Panc1 (cell line): ENCODE data around the gene OR6C76. TPM values are rescaled to one million over a fixed set of nuclear protein-coding genes. Genes with fewer than 3 reads are reported as not detected.

Experiments
- ATAC-seq: fragments of 200-7000 bp; cut with Tn5 transposase; 2 replicates; pipeline ENCODE4 v1.9.1; 2020; ENCODE audit warnings: mild to moderate bottlenecking, moderate library complexity
- BruUV-seq: library from RNA; stranded (reverse); fragments of 400-500 nt; replicated peaks from 2 replicates; lab custom pipeline; 2021; lab: Mats Ljungman, UMichigan
- CTCF ChIA-PET: fragments of 300-600 bp; sonication (Branson Sonifier 250); formaldehyde crosslinking; loops from one replicate; lab custom pipeline; 2022; ENCODE audit warnings: antibody characterized with exemption; lab: Charles Lee
- POLR2A ChIA-PET: fragments of 300-600 bp; sonication (Branson Sonifier 250); formaldehyde crosslinking; loops from one replicate; lab custom pipeline; 2022; ENCODE audit warnings: antibody characterized with exemption; lab: Charles Lee
- DNase-seq: peaks from one replicate; pipeline ENCODE4 v3.0.0-alpha.2; 2010; ENCODE audit warnings: low read depth, low spot score
- H3K27ac ChIP-seq: 2 replicates; pipeline ENCODE4 v1.5.1; 2011; ENCODE audit warnings: mild to moderate bottlenecking, low read length, inconsistent platforms
- H3K27me3 ChIP-seq: fragments of 200-500 bp; sonication (Bioruptor generic); 2 replicates; pipeline ENCODE4 v1.6.0; 2014; ENCODE audit warnings: low read length, inconsistent platforms; ENCODE audit not compliant: control insufficient read depth, insufficient read depth
- H3K36me3 ChIP-seq: fragments of 200-500 bp; sonication (Bioruptor generic); 2 replicates; pipeline ENCODE4 v1.5.1; 2014; ENCODE audit warnings: inconsistent platforms, mild to moderate bottlenecking, low read length, moderate library complexity; ENCODE audit not compliant: control insufficient read depth, insufficient read depth
- H3K4me1 ChIP-seq: 2 replicates; pipeline ENCODE4 v1.5.1; 2011; ENCODE audit warnings: inconsistent platforms, mild to moderate bottlenecking, low read length, moderate library complexity; ENCODE audit not compliant: control insufficient read depth, insufficient read depth
- H3K4me3 ChIP-seq, 2 experiments: 2 replicates each; pipeline ENCODE4 v1.5.1; 2011 to 2012; ENCODE audit warnings: low read depth in 2 of 2, low read length in 2 of 2, mild to moderate bottlenecking in 2 of 2, inconsistent platforms in 1 of 2, moderate library complexity in 1 of 2
- H3K9me3 ChIP-seq: fragments of 200-500 bp; sonication (Bioruptor generic); 2 replicates; pipeline ENCODE4 v1.5.1; 2014; ENCODE audit warnings: low read depth, mild to moderate bottlenecking, inconsistent platforms, low read length, moderate library complexity; ENCODE audit not compliant: control insufficient read depth, insufficient read depth
- CTCF ChIP-seq: fragments of 450-650 bp; IDR thresholded peaks from 2 replicates; pipeline ENCODE4 v1.5.1; 2017; ENCODE audit warnings: mild to moderate bottlenecking
- POLR2AphosphoS5 ChIP-seq: IDR thresholded peaks from 2 replicates; pipeline ENCODE4 v1.6.1; 2012; ENCODE audit warnings: mild to moderate bottlenecking, low read depth, low read length, moderate library complexity
- REST ChIP-seq, 2 experiments: IDR thresholded peaks; 2 replicates each; pipeline ENCODE4 v1.6.1; 2011 to 2012; ENCODE audit warnings: low read depth in 2 of 2, control low read depth in 1 of 2, low read length in 1 of 2, mild to moderate bottlenecking in 1 of 2, moderate library complexity in 1 of 2; ENCODE audit not compliant: insufficient read depth in 1 of 2
- SIN3A ChIP-seq: IDR thresholded peaks from 2 replicates; pipeline ENCODE4 v1.6.1; 2012; ENCODE audit warnings: low read depth, mild to moderate bottlenecking, low read length, moderate library complexity, borderline replicate concordance; ENCODE audit not compliant: insufficient read depth
- TCF7L2 ChIP-seq: IDR thresholded peaks from 2 replicates; pipeline ENCODE4 v1.6.1; 2011; ENCODE audit warnings: mild to moderate bottlenecking, low read depth, low read length, inconsistent platforms
- in situ Hi-C: cut with HindIII; loops from 2 replicates; pipeline ENCODE4 v1.10.0; 2016; ENCODE audit warnings: low sequenced_read_pairs, low pct_unique_long_range_greater_than_20kb
- intact Hi-C: fragments of 100-400 bp; cut with micrococcal nuclease; formaldehyde crosslinking; loops from one replicate; pipeline ENCODE4 v1.10.0; 2022; ENCODE audit not compliant: unreplicated experiment
- total RNA-seq: library from RNA; stranded (reverse); gene quantifications from one replicate; pipeline ENCODE4 v1.2.1, GENCODE V29; 2021; ENCODE audit not compliant: unreplicated experiment

The OR6C76 gene
- total RNA-seq, 1 experiment from 2014 or later: not detected

GRCh38 chr12:55443776-55444175 is 17.7 kb downstream of the OR6C76 start, which contains the start of gene OR6C2:
Gene OR6C2, plus strand, starts transcription at chr12:55444076. Its CDS starts 8,138 bp downstream, at chr12:55452214.
- H3K9me3 ChIP-seq: no peaks in the 10 kb centered on the region
- ATAC-seq: no peak
- H3K4me1 ChIP-seq: no peaks in the 10 kb centered on the region
- no TSS peak for BruUV-seq
- no peaks in the 10 kb centered on the region for H3K36me3 ChIP-seq
- ChIA-PET POLR2A (no interaction called here), CTCF (no interaction called here)
- no peak for TF ChIP-seq TCF7L2
- no peak for TF ChIP-seq CTCF
- no peak for TF ChIP-seq REST (IDR thresholded peaks at IDR 0.05; ENCODE audit: insufficient read depth in 1 of 2, low read depth in 2 of 2, low read length in 1 of 2)
- no peak for TF ChIP-seq POLR2AphosphoS5
- no peak for TF ChIP-seq SIN3A
- DNase-seq: no peak
- H3K4me3 ChIP-seq: no peak within 1 kb of the TSS
- no peaks in the 10 kb centered on the region for H3K27me3 ChIP-seq
- in situ Hi-C loops: no loop called here
- intact Hi-C loops: no loop called here
- no peak within 1 kb of the TSS for H3K27ac ChIP-seq

- TF ChIP-seq SIN3A: no peak
- intact Hi-C loops: no loop called here
- H3K27ac ChIP-seq: no peak overlapping the region
- ATAC-seq (no peak), DNase-seq (no peak)
- in situ Hi-C loops: no loop called here
- no peaks in the 10 kb centered on the region for H3K36me3 ChIP-seq
- no peaks in the 10 kb centered on the region for H3K9me3 ChIP-seq
- no TSS peak for BruUV-seq
- no peak overlapping the region for H3K4me3 ChIP-seq
- ChIA-PET CTCF (no interaction called here), POLR2A (no interaction called here)
- no peaks in the 10 kb centered on the region for H3K4me1 ChIP-seq
- H3K27me3 ChIP-seq: no peaks in the 10 kb centered on the region
These were observed 19.3 kb downstream of the OR6C76 start for GRCh38 chr12:55445357-55445756.

- Histone ChIP-seq H3K27me3 (no peaks in the 10 kb centered on the region), H3K4me1 (no peaks in the 10 kb centered on the region), H3K27ac (no peak overlapping the region), H3K4me3 (no peak overlapping the region), H3K9me3 (no peaks in the 10 kb centered on the region), H3K36me3 (no peaks in the 10 kb centered on the region)
- no TSS peak for BruUV-seq
- DNase-seq (no peak), ATAC-seq (no peak)
- TF ChIP-seq REST (IDR thresholded peaks at IDR 0.05; ENCODE audit: insufficient read depth in 1 of 2, low read depth in 2 of 2, low read length in 1 of 2) (no peak), CTCF (peak; percentile 34)
- intact Hi-C loops: no loop called here
- ChIA-PET CTCF (interaction anchor here (0.7 kb wide), 1 partner anchor 173 kb away, joined by 3 read pairs; no protein-coding TSS in a partner anchor), POLR2A (no interaction called here)
- in situ Hi-C loops: no loop called here
These were observed 20.3 kb downstream of the OR6C76 start for GRCh38 chr12:55446326-55446725.
